Activated T-cell treated with anti-CD3 and anti-CD28 coated beads, Interleukin-2, amount 50 U/mL, for 72 hours (primary cell): ENCODE measurements around the gene ADCY2. TPM values are rescaled to one million over a fixed set of nuclear protein-coding genes. Genes with fewer than 3 reads are reported as not detected.

Experiments
- ATAC-seq, 2 donors: fragments of 150-1000 bp; cut with Tn5 transposase; replicated peaks in 1 of 2; 2 replicates each; pipeline ENCODE4 v1.10.0; 2021; ENCODE audit warnings: moderate library complexity in 2 of 2, mild to moderate bottlenecking in 1 of 2
- DNase-seq, 2 donors: peaks; one replicate each; pipeline ENCODE4 v3.0.0; 2021 to 2022; ENCODE audit warnings: mixed read lengths in 1 of 2
- H3K27ac Mint-ChIP-seq: one replicate; pipeline ENCODE4 v1.8.0; 2022; ENCODE audit warnings: mild to moderate bottlenecking, moderate library complexity, mixed read lengths
- H3K27me3 Mint-ChIP-seq: one replicate; pipeline ENCODE4 v1.8.0; 2022; ENCODE audit warnings: low read depth, mixed read lengths
- H3K36me3 Mint-ChIP-seq, 2 donors: one replicate each; pipeline ENCODE4 v1.8.0; 2022; ENCODE audit warnings: mixed read lengths in 2 of 2, mild to moderate bottlenecking in 1 of 2; ENCODE audit not compliant: insufficient read depth in 2 of 2
- H3K4me1 Mint-ChIP-seq: one replicate; pipeline ENCODE4 v1.8.0; 2022; ENCODE audit warnings: low read depth, mixed read lengths
- H3K4me3 Mint-ChIP-seq, 2 donors: one replicate each; pipeline ENCODE4 v1.8.0; 2022; ENCODE audit warnings: mild to moderate bottlenecking in 2 of 2, mixed read lengths in 2 of 2, moderate library complexity in 2 of 2
- H3K9me3 Mint-ChIP-seq, 2 donors: one replicate each; pipeline ENCODE4 v1.8.0; 2022; ENCODE audit warnings: mixed read lengths in 2 of 2
- total RNA-seq, 2 donors: library from RNA; stranded (reverse); gene quantifications; one replicate each; pipeline ENCODE4 v1.2.3, GENCODE V29; 2022

Gene ADCY2
- total RNA-seq, 2 donors from 2014 or later: not detected

- Mint-ChIP-seq H3K27me3 (no peaks in the 10 kb centered on the region), H3K4me1 (no peaks in the 10 kb centered on the region), H3K36me3 (no peaks in the 10 kb centered on the region), H3K9me3 (peaks cover 2 to 3% of the 10 kb centered on the region in 2 donors), H3K27ac (no peak overlapping the region), H3K4me3 (no peak overlapping the region)
- no peak for ATAC-seq
- DNase-seq: no peak
Observed at GRCh38 chr5:7503564-7503963, 107.6 kb downstream of the ADCY2 start.

DNA sequence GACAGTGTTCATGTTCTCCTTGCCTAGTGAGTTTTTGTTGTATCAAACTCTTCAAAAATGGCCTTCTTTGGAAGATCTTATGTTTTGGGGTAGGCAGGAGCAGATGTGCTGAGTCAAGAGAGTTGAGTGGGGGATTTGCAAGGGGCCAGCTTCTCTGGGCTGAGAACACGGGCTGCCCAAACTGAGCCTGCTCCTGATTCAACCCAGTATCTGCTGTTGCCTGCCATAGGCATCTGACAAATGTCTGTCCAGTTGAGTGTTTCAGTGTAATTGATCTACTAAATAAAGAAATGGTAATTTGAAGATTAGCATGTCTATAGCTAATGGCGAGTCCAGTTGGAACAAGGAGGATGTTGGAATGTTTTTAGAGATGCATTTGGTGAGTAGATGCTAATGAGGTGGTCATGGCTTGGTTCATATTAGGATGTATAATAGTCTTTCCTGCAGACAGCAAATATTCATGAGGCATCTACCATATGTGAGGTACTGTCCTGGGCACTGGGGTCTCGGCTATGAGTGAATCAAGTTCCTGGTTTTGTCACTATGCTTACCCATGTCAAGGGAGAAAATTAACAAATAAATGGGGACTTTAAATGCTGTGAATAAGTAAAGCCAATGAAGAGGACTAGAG is 119.5 kb downstream of the ADCY2 start:
- Mint-ChIP-seq H3K4me1 (no peaks in the 10 kb centered on the region), H3K36me3 (peaks cover 0 to 2% of the 10 kb centered on the region in 2 donors), H3K9me3 (no peaks in the 10 kb centered on the region), H3K4me3 (no peak overlapping the region), H3K27ac (no peak overlapping the region), H3K27me3 (no peaks in the 10 kb centered on the region)
- DNase-seq (no peak), ATAC-seq (no peak)

- ATAC-seq: no peak
- no peaks in the 10 kb centered on the region for H3K9me3 Mint-ChIP-seq
- peaks cover 0 to 2% of the 10 kb centered on the region in 2 donors for H3K36me3 Mint-ChIP-seq
- H3K27me3 Mint-ChIP-seq: no peaks in the 10 kb centered on the region
- no peaks in the 10 kb centered on the region for H3K4me1 Mint-ChIP-seq
- H3K4me3 Mint-ChIP-seq: no peak overlapping the region
- H3K27ac Mint-ChIP-seq: no peak overlapping the region
- no peak for DNase-seq
Observed at GRCh38 chr5:7516253-7516652, 120.3 kb downstream of the ADCY2 start.

GRCh38 chr5:7517006-7517405 is 121.1 kb downstream of the ADCY2 start:
- Mint-ChIP-seq H3K4me1 (no peaks in the 10 kb centered on the region), H3K27ac (no peak overlapping the region), H3K4me3 (no peak overlapping the region), H3K36me3 (no peaks in the 10 kb centered on the region), H3K9me3 (no peaks in the 10 kb centered on the region), H3K27me3 (no peaks in the 10 kb centered on the region)
- DNase-seq: no peak
- no peak for ATAC-seq

DNA sequence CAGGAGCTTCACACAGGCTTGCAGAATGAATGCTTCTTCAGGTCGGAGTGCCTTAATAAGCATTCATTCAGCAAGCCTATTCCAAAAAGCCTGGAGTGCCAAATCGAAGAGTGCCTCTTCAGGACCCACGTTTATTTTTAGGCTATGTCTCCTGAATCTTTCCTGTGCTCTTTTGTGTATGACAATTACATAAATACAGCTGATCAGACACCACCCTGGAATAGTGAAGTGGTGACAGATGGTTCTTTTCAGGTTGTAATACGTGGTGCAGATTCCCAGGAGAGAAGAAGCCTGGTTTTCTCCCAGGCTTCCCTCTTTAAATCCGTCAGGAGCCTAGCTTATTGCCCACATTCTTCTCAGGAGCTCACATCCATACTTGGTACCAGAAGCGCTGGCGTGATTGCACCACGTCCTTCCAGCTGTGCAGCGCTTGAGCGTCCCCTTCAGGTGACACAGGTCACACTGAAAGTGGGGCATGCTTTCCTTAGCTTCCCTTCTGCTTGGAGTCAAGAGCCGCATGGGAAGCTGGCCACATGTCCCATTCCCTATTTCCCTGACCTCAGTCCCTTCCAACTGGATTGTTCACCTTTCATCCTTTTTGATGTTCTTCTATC is 123.1 kb downstream of the ADCY2 start:
- ATAC-seq: no peak
- no peaks in the 10 kb centered on the region for H3K27me3 Mint-ChIP-seq
- no peak overlapping the region for H3K27ac Mint-ChIP-seq
- no peaks in the 10 kb centered on the region for H3K36me3 Mint-ChIP-seq
- H3K9me3 Mint-ChIP-seq: no peaks in the 10 kb centered on the region
- no peak overlapping the region for H3K4me3 Mint-ChIP-seq
- no peaks in the 10 kb centered on the region for H3K4me1 Mint-ChIP-seq
- DNase-seq: no peak

DNA sequence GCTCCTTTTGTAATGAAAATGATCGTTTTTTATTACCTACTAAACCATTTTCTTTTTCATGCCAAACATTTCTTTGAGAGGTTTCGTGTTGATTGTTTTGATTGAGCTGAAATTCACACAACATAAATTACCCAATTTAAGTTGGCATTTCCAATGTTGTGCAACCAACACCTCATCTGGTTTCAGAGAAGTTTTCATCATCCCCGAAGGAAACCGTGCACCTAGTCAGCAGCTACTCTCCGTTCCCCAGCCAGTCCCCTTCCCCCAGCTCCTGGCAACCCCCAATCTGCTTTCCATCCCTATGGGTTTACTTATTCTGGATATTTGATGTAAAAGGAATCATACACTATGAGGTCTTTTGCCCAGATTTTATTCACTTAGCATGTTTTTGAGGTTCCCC is 123.6 kb downstream of the ADCY2 start:
- H3K27me3 Mint-ChIP-seq: no peaks in the 10 kb centered on the region
- no peaks in the 10 kb centered on the region for H3K36me3 Mint-ChIP-seq
- no peaks in the 10 kb centered on the region for H3K9me3 Mint-ChIP-seq
- no peak overlapping the region for H3K27ac Mint-ChIP-seq
- H3K4me1 Mint-ChIP-seq: no peaks in the 10 kb centered on the region
- DNase-seq (no peak), ATAC-seq (no peak)
- H3K4me3 Mint-ChIP-seq: no peak overlapping the region

DNA sequence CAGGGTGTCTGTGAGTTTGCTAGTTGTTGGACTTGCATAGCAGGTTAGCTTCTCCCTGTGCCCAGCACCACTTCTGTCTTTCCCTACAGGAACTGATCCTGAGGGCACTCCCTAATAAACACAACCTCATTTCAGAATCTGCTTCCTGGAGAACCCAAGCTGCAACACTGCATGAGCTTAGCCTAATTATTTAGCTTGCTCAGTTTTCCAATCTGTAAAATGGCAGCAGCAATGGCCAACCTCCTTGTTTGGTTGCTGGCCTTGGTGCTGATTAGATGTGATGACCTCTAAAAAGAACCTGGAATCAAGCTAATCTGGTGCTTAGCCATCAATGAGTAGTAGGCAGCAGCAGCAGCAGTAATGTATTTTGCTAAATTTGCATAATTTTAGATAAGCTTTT is 133.9 kb downstream of the ADCY2 start:
- ATAC-seq (no peak), DNase-seq (no peak)
- Mint-ChIP-seq H3K4me3 (no peak overlapping the region), H3K9me3 (peaks cover 2 to 4% of the 10 kb centered on the region in 2 donors), H3K27ac (no peak overlapping the region), H3K4me1 (no peaks in the 10 kb centered on the region), H3K36me3 (no peaks in the 10 kb centered on the region), H3K27me3 (no peaks in the 10 kb centered on the region)

- H3K4me3 Mint-ChIP-seq: no peak overlapping the region
- no peak for DNase-seq
Observed at GRCh38 chr5:7533941-7534340, 138.0 kb downstream of the ADCY2 start.

DNA sequence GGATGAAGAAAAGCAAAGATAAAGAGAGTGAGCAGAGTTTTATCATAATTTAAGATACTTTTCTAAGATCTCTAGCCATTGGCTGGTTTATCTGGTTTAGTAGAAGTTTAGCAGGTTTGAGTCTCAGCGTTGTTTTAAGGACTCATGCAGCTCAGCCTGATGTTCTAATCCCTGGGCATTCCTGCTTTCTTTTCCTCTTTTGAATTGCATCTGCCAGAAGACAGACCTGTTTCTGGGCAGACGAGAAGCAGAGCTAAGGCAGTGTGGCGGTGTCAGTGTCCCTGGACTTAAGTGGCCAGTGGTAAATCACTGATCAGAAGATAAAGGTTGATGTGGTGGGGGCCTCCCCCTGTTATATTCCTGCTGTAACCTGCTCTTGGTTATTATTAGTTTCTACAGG is 138.6 kb downstream of the ADCY2 start:
- no peak overlapping the region for H3K4me3 Mint-ChIP-seq

More at GRCh38 chr5:7533941-7534340, 138.0 kb downstream of the ADCY2 start:
- no peak for ATAC-seq
- Mint-ChIP-seq H3K9me3 (peaks cover 2 to 4% of the 10 kb centered on the region in 2 donors), H3K36me3 (no peaks in the 10 kb centered on the region), H3K27ac (no peak overlapping the region), H3K4me1 (no peaks in the 10 kb centered on the region), H3K27me3 (no peaks in the 10 kb centered on the region)

GRCh38 chr5:7537573-7537972 is 141.6 kb downstream of the ADCY2 start:
- ATAC-seq (no peak), DNase-seq (no peak)
- no peaks in the 10 kb centered on the region for H3K9me3 Mint-ChIP-seq
- no peak overlapping the region for H3K4me3 Mint-ChIP-seq
- H3K27me3 Mint-ChIP-seq: no peaks in the 10 kb centered on the region
- H3K4me1 Mint-ChIP-seq: no peaks in the 10 kb centered on the region
- H3K27ac Mint-ChIP-seq: no peak overlapping the region
- no peaks in the 10 kb centered on the region for H3K36me3 Mint-ChIP-seq

More for the DNA sequence above, 138.6 kb downstream of the ADCY2 start:
- no peaks in the 10 kb centered on the region for H3K4me1 Mint-ChIP-seq
- peaks cover 2 to 4% of the 10 kb centered on the region in 2 donors for H3K9me3 Mint-ChIP-seq
- DNase-seq: no peak
- H3K27ac Mint-ChIP-seq: no peak overlapping the region
- H3K27me3 Mint-ChIP-seq: no peaks in the 10 kb centered on the region
- no peak for ATAC-seq
- H3K36me3 Mint-ChIP-seq: no peaks in the 10 kb centered on the region

DNA sequence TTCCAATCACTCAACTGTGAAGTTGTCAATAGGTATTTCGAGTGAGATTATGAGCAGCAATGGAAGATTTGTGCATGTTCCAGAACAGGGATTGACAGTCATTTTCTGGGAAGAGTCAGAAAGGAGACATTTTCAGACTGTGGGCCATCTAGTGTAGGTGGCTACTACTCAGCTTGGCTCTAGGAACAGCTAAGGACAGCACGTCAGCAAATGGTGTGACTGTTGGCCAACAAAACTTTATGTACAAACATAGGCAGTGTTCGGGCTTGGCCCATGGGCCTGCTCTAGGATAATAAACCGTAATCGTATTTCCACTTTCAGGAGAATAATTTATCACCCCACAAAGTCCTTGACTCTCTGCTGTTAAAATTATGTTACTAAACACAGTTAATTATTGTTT is 143.6 kb downstream of the ADCY2 start:
- Mint-ChIP-seq H3K27me3 (no peaks in the 10 kb centered on the region), H3K4me1 (no peaks in the 10 kb centered on the region)

DNA sequence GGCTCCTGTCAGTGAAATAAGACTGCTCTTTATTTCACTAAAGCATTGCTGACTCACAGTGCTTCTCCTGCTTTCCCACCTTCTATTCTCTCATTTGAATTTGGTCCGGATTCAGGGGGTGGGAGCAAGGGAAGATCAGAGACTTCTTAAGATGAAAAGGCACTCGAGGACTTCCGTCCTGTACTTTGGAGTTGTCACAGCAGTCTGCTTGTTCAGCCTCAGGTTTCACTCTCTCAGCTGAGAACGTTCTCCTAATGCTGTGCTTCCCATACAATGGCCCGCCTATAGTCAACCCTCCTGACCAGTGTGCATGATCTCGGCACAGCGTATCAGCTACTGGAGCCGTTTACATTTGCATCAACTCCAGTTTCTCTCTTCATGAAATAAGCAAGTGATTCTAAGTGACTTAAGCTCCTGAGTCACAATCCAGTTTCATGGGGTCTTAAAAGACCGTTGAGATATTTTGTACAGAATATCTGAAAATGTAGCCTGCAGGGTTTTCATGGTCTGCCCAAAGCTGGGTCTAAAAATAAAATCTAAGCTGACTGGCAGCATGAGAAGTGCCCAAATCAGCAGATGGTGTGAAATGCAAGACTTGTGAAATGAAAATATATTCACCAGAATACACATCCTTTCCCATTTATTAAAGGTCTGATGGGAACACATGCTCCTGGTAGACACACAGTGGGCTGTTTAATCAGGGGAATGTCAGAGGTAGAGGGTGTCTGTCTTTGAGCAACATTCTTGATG is 145.0 kb downstream of the ADCY2 start:
- ATAC-seq: no peak
- Mint-ChIP-seq H3K36me3 (no peaks in the 10 kb centered on the region), H3K9me3 (peaks cover 1 to 2% of the 10 kb centered on the region in 2 donors), H3K27ac (no peak overlapping the region), H3K27me3 (no peaks in the 10 kb centered on the region), H3K4me3 (no peak overlapping the region), H3K4me1 (no peaks in the 10 kb centered on the region)
- DNase-seq: no peak

More for the DNA sequence above, 143.6 kb downstream of the ADCY2 start:
- H3K9me3 Mint-ChIP-seq: peaks cover 1 to 2% of the 10 kb centered on the region in 2 donors
- no peak overlapping the region for H3K27ac Mint-ChIP-seq
- H3K4me3 Mint-ChIP-seq: no peak overlapping the region
- no peaks in the 10 kb centered on the region for H3K36me3 Mint-ChIP-seq
- DNase-seq (no peak), ATAC-seq (no peak)

DNA sequence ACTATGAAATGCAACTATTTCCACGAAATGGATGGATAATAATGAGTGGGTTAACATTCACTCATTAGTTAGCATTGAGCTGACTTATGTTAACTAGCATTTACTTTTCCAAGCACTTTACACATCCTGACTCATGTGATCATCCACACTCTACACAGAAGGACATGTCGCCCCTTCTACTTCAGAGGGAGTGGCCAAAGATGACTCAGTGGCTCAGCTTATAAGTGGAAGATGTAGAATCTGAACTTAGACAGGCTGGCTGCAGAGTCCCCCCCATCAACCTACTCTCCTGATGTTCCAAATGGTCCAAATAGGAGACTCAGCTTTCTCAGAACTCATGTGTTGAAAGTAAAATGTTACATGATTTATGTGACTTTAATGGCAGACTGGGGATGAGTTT is 146.0 kb downstream of the ADCY2 start:
- Mint-ChIP-seq H3K27ac (no peak overlapping the region), H3K36me3 (no peaks in the 10 kb centered on the region), H3K4me1 (no peaks in the 10 kb centered on the region), H3K4me3 (no peak overlapping the region), H3K27me3 (no peaks in the 10 kb centered on the region), H3K9me3 (peaks cover 1 to 2% of the 10 kb centered on the region in 2 donors)
- no peak for ATAC-seq
- DNase-seq: no peak
